Fibroblast of skin of abdomen (primary cell): ENCODE results near the gene PFKFB3.
"Not testable (repeated sequence)": the region's sequence is repeated elsewhere in the genome, so short reads cannot be mapped to it uniquely, and the experiment has no call there.

Experiments
- DNase-seq: peaks from one replicate; pipeline ENCODE4 v3.0.0-alpha.2; 2013

Gene PFKFB3

GRCh38 chr10:6238587-6239212 lies 36.0 kb downstream of the PFKFB3 start:
- DNase-seq = not testable (repeated sequence)

- peak; percentile 99 for DNase-seq
Measured at GRCh38 chr10:6239213-6239991, 36.7 kb downstream of the PFKFB3 start.

- no peak for DNase-seq
Measured at GRCh38 chr10:6240254-6240653, 37.5 kb downstream of the PFKFB3 start.

- DNase-seq = no peak
Measured at GRCh38 chr10:6242089-6242488, 39.4 kb downstream of the PFKFB3 start.

- DNase-seq = no peak
Measured at GRCh38 chr10:6244510-6244909, 41.8 kb downstream of the PFKFB3 start.

- DNase-seq = no peak
Measured at GRCh38 chr10:6247041-6247712, 44.4 kb downstream of the PFKFB3 start.

- DNase-seq = not testable (repeated sequence)
Measured at GRCh38 chr10:6248908-6249307, 46.2 kb downstream of the PFKFB3 start.

- DNase-seq = no peak
Measured at GRCh38 chr10:6249698-6250097, 47.0 kb downstream of the PFKFB3 start.

- no peak for DNase-seq
Measured at GRCh38 chr10:6250745-6251144, 48.0 kb downstream of the PFKFB3 start.

GRCh38 chr10:6254201-6254600 lies 51.5 kb downstream of the PFKFB3 start:
- no peak for DNase-seq

- DNase-seq = no peak
Measured at GRCh38 chr10:6255548-6256061, 52.9 kb downstream of the PFKFB3 start.

GRCh38 chr10:6256439-6256838 lies 53.7 kb downstream of the PFKFB3 start:
- DNase-seq = no peak

- no peak for DNase-seq
Measured at GRCh38 chr10:6259153-6259552, 56.4 kb downstream of the PFKFB3 start.

GRCh38 chr10:6260843-6261242 lies 58.1 kb downstream of the PFKFB3 start:
- no peak for DNase-seq

- DNase-seq = no peak
Measured at GRCh38 chr10:6267941-6268340, 65.2 kb downstream of the PFKFB3 start.

GRCh38 chr10:6269432-6269831 lies 66.7 kb downstream of the PFKFB3 start:
- no peak for DNase-seq

- peak; percentile 9 for DNase-seq
Measured at GRCh38 chr10:6269953-6270867, 67.5 kb downstream of the PFKFB3 start.

- no peak for DNase-seq
Measured at GRCh38 chr10:6270951-6271350, 68.2 kb downstream of the PFKFB3 start.

GRCh38 chr10:6271663-6272062 lies 68.9 kb downstream of the PFKFB3 start:
- no peak for DNase-seq

GRCh38 chr10:6272126-6272525 lies 69.4 kb downstream of the PFKFB3 start:
- no peak for DNase-seq

- peak; percentile 5 for DNase-seq
Measured at GRCh38 chr10:6273351-6273750, 70.6 kb downstream of the PFKFB3 start.

- no peak for DNase-seq
Measured at GRCh38 chr10:6274040-6274439, 71.3 kb downstream of the PFKFB3 start.
